ENCODE results near the gene SOWAHA. TPM values are rescaled to one million over a fixed set of nuclear protein-coding genes. Genes with fewer than 3 reads are reported as not detected.

SOWAHA gene
- total and polyA plus RNA-seq, 2 of the 8 experiments (the other 6 are each of a cell fraction or from before 2014, with no cell fraction given) = 0.09 to 0.11 TPM

DNA sequence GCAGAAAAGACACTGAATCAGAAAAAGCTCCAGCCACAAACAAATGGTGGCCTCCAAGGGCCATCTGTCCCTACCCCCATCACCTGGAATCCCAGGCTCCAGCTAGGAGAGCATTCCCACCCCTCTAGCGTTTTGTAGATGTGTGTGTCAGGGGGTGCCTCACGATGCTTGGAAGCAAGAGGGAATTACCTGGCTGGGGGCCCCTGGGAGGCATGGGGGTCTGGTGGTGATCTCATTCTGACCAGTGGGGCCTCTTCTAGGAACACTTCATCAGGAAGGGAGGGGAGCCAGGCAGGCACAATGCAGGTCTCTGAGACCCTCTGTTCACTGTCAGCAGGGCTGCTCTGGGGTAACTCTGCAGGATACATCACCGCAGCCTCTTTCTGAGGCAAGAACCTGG is 11.3 kb downstream of the SOWAHA start:
- no peak for DNase-seq (ENCODE audit: low read depth in 1 of 2, low spot score in 2 of 2)
- ChIA-PET CTCF (ENCODE audit: partially characterized antibody) (interaction anchor here (1.0 to 25.6 kb wide), 10 partner anchors 10 to 644 kb away, joined by 3 to 465 read pairs (median 6); partner anchors contain the start of genes CCNI2, GDF9, LEAP2 and SOWAHA), POLR2A (ENCODE audit: partially characterized antibody) (interaction anchor here (1.0 to 5.7 kb wide), 9 partner anchors 10 to 139 kb away, joined by 3 to 32 read pairs (median 5); partner anchors contain the start of genes AFF4, GDF9, KIF3A and SOWAHA)
- WGBS, 2 experiments (ENCODE audit: extremely low coverage in 1 of 2, insufficient coverage in 1 of 2, insufficient read length in 1 of 2, insufficient replicate concordance in 2 of 2, low coverage in 1 of 2, low lambda C conversion rate in 2 of 2, missing lambda C conversion rate in 1 of 2) = 92% methylated on average over 3 of the region's 3 CpGs; no CpG with 5 or more reads in 1 of the 2 experiments
- Histone ChIP-seq H4K8ac (ENCODE audit: extremely low read depth, insufficient read depth, low read length) (peak overlapping the region; percentile 42; the same call in 1 of the 2 replicates), H3K27me3 (replicated peaks in 1 of 4; ENCODE audit: control insufficient read depth in 3 of 4, extremely low read depth in 1 of 4, insufficient read depth in 3 of 4, low read length in 3 of 4) (peaks cover 21 to 66% (median 55%) of the 10 kb centered on the region in 4 experiments), H2BK12ac (ENCODE audit: low read depth, low read length) (peak overlapping the region; percentile 84; the same call in 1 of the 2 replicates), H3K79me1 (ENCODE audit: low read depth, low read length) (no peaks in the 10 kb centered on the region), H4K5ac (ENCODE audit: insufficient read length, low read depth, low read length) (no peak overlapping the region), H3K4me3 (ENCODE audit: extremely low read depth in 1 of 4, insufficient read depth in 2 of 4, low read depth in 3 of 4, low read length in 4 of 4) (no peak overlapping the region), H2BK20ac (ENCODE audit: low read length) (no peak overlapping the region), H2AK5ac (ENCODE audit: low read depth, low read length) (no peak overlapping the region; the same call in 1 of the 2 replicates), H3K9ac (replicated peaks in 1 of 4; ENCODE audit: extremely low read depth in 1 of 4, low read depth in 3 of 4, low read length in 3 of 4) (no peak overlapping the region), H4K20me1 (replicated peaks in 1 of 2; ENCODE audit: control insufficient read depth in 1 of 2, insufficient read depth in 2 of 2, low read length in 2 of 2) (no peaks in the 10 kb centered on the region), H3K4ac (replicated peaks; ENCODE audit: insufficient read length, low read depth, low read length) (no peak overlapping the region), H3K18ac (ENCODE audit: extremely low read depth, low read length) (no peak overlapping the region), H2BK120ac (replicated peaks; ENCODE audit: low read depth, low read length) (no peak overlapping the region), H3K23ac (ENCODE audit: insufficient read length) (no peak overlapping the region), H2AFZ (ENCODE audit: low read length) (no peak overlapping the region), H3K23me2 (ENCODE audit: low read depth, low read length) (peaks cover 10% of the 10 kb centered on the region; the same call in 1 of the 2 replicates), H3K27ac (ENCODE audit: low read depth, low read length) (no peak overlapping the region), H3K4me2 (ENCODE audit: insufficient read depth in 1 of 2, low read depth in 2 of 2, low read length in 2 of 2) (peak overlapping the region in 1 of 2 experiments; percentile 74; a peak in 1 of 4 replicates), H3K9me3 (ENCODE audit: insufficient read depth in 2 of 2, low read depth in 1 of 2, low read length in 1 of 2) (no peaks in the 10 kb centered on the region), H3K4me1 (replicated peaks in 1 of 4; ENCODE audit: control insufficient read depth in 3 of 4, insufficient read depth in 4 of 4, low read length in 3 of 4) (peaks cover 0 to 19% (median 17%) of the 10 kb centered on the region in 4 experiments; a peak in 6 of 7 replicates), H3K36me3 (ENCODE audit: control insufficient read depth in 2 of 4, insufficient read depth in 4 of 4, low read length in 3 of 4) (no peaks in the 10 kb centered on the region), H3K56ac (replicated peaks; ENCODE audit: insufficient read length, low read depth, low read length) (no peak overlapping the region), H3K14ac (ENCODE audit: insufficient read length) (no peak overlapping the region), H2BK5ac (ENCODE audit: low read depth, low read length) (no peak overlapping the region), H4K91ac (replicated peaks; ENCODE audit: insufficient read length, low read length) (no peak overlapping the region), H3K79me2 (ENCODE audit: control insufficient read depth in 1 of 2, insufficient read depth in 2 of 2, low read length in 2 of 2) (no peaks in the 10 kb centered on the region), H2BK15ac (ENCODE audit: low read length) (no peak overlapping the region)
- FAIRE-seq = no peak
- TF ChIP-seq, protein P1, sequence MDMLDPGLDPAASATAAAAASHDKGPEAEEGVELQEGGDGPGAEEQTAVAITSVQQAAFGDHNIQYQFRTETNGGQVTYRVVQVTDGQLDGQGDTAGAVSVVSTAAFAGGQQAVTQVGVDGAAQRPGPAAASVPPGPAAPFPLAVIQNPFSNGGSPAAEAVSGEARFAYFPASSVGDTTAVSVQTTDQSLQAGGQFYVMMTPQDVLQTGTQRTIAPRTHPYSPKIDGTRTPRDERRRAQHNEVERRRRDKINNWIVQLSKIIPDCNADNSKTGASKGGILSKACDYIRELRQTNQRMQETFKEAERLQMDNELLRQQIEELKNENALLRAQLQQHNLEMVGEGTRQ (IDR thresholded peaks at IDR 0.05; ENCODE audit: low read length) = no peak
- TF ChIP-seq CTBP2 (IDR thresholded peaks at IDR 0.05; ENCODE audit: borderline replicate concordance, insufficient read depth, insufficient read length, low read length) = no peak
